ENCODE measurements around the gene NBAS. TPM values are rescaled to one million over a fixed set of nuclear protein-coding genes. Genes with fewer than 3 reads are reported as not detected.

The NBAS gene
- total and polyA plus RNA-seq, 2 of the 4 experiments (the other 2 are of a cell fraction) = 22.3 to 105 TPM

- Histone ChIP-seq H2BK20ac (ENCODE audit: low read depth, low read length) (no peak overlapping the region), H4K91ac (ENCODE audit: insufficient read depth, low read depth, low read length) (no peak overlapping the region), H3K14ac (replicated peaks; ENCODE audit: low read depth, low read length) (no peak overlapping the region), H2AK5ac (ENCODE audit: low read depth, low read length) (no peak overlapping the region), H3K18ac (ENCODE audit: low read depth, low read length) (no peak overlapping the region), H3K79me1 (ENCODE audit: low read depth in 1 of 2, low read length in 2 of 2) (no peaks in the 10 kb centered on the region; a peak in 1 of 4 replicates), H3K9me3 (ENCODE audit: control insufficient read depth, insufficient read depth, low read length) (no peaks in the 10 kb centered on the region), H2BK15ac (ENCODE audit: low read depth, low read length) (no peak overlapping the region), H3K36me3 (ENCODE audit: control insufficient read depth, insufficient read depth, low read length) (no peaks in the 10 kb centered on the region; the same call in 1 of the 2 replicates), H3K4me1 (ENCODE audit: control insufficient read depth, insufficient read depth, low read length) (no peaks in the 10 kb centered on the region), H4K8ac (ENCODE audit: low read depth in 2 of 2, low read length in 2 of 2) (no peak overlapping the region), H3K56ac (ENCODE audit: extremely low read depth, insufficient read depth, low read length) (no peak overlapping the region), H2AFZ (replicated peaks; ENCODE audit: low read length, poor library complexity) (no peak overlapping the region), H3K27ac (ENCODE audit: insufficient read depth, low read length) (no peak overlapping the region), H3K4ac (ENCODE audit: low read depth, low read length) (no peak overlapping the region), H2BK5ac (ENCODE audit: low read depth, low read length, poor library complexity, severe bottlenecking) (no peak overlapping the region), H3K9ac (ENCODE audit: low read depth, low read length) (no peak overlapping the region), H3K9me1 (ENCODE audit: insufficient read depth, low read length) (peaks cover 8% of the 10 kb centered on the region), H3K27me3 (ENCODE audit: control insufficient read depth, insufficient read depth, low read length) (no peaks in the 10 kb centered on the region), H2BK120ac (ENCODE audit: low read depth, low read length) (no peak overlapping the region), H3K4me3 (ENCODE audit: insufficient read depth, low read depth, low read length) (no peak overlapping the region), H4K5ac (ENCODE audit: low read depth, low read length) (no peak overlapping the region), H3K23ac (ENCODE audit: low read depth, low read length) (no peak overlapping the region), H4K20me1 (ENCODE audit: insufficient read depth, low read length) (no peaks in the 10 kb centered on the region), H2AK9ac (replicated peaks; ENCODE audit: low read depth, low read length, poor library complexity) (no peak overlapping the region), H3K4me2 (ENCODE audit: low read depth, low read length) (no peak overlapping the region)
- intact Hi-C loops (cut with micrococcal nuclease) (no loop called here), in situ Hi-C loops (cut with MboI; ENCODE audit: low sequenced_read_pairs) (no loop called here), dilution Hi-C loops (cut with HindIII; ENCODE audit: low sequenced_read_pairs, unreplicated experiment) (no loop called here)
- BruUV-seq (replicated peaks) = no TSS peak
- no CpG with 5 or more reads among the region's 2 CpGs for WGBS, 2 experiments (ENCODE audit: extremely low coverage in 2 of 2, insufficient read length in 1 of 2)
- TF ChIP-seq MXI1 (IDR thresholded peaks at IDR 0.05; ENCODE audit: borderline replicate concordance, low read depth, low read length) = no peak
- TF ChIP-seq MAFK (IDR thresholded peaks at IDR 0.05; ENCODE audit: low read depth, low read length) = no peak
- TF ChIP-seq, protein P1, sequence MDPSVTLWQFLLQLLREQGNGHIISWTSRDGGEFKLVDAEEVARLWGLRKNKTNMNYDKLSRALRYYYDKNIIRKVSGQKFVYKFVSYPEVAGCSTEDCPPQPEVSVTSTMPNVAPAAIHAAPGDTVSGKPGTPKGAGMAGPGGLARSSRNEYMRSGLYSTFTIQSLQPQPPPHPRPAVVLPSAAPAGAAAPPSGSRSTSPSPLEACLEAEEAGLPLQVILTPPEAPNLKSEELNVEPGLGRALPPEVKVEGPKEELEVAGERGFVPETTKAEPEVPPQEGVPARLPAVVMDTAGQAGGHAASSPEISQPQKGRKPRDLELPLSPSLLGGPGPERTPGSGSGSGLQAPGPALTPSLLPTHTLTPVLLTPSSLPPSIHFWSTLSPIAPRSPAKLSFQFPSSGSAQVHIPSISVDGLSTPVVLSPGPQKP (IDR thresholded peaks at IDR 0.05; ENCODE audit: borderline replicate concordance, low read depth, low read length) = no peak
- no peak for TF ChIP-seq RAD21 (IDR thresholded peaks at IDR 0.05; ENCODE audit: low read length)
- no peak for TF ChIP-seq FOS (IDR thresholded peaks at IDR 0.05; ENCODE audit: low read depth, low read length)
- TF ChIP-seq SMC3 (IDR thresholded peaks at IDR 0.05; ENCODE audit: low read depth, low read length) = no peak
- TF ChIP-seq MAZ (IDR thresholded peaks at IDR 0.05; ENCODE audit: borderline replicate concordance, low read depth, low read length) = no peak
- no peak for TF ChIP-seq CHD1 (IDR thresholded peaks at IDR 0.05; ENCODE audit: low read depth, low read length)
- no peak for TF ChIP-seq NFE2L2 (IDR thresholded peaks at IDR 0.05; ENCODE audit: low read depth, low read length)
- TF ChIP-seq RFX5 (IDR thresholded peaks at IDR 0.05; ENCODE audit: low read depth, low read length) = no peak
- TF ChIP-seq, protein P2, sequence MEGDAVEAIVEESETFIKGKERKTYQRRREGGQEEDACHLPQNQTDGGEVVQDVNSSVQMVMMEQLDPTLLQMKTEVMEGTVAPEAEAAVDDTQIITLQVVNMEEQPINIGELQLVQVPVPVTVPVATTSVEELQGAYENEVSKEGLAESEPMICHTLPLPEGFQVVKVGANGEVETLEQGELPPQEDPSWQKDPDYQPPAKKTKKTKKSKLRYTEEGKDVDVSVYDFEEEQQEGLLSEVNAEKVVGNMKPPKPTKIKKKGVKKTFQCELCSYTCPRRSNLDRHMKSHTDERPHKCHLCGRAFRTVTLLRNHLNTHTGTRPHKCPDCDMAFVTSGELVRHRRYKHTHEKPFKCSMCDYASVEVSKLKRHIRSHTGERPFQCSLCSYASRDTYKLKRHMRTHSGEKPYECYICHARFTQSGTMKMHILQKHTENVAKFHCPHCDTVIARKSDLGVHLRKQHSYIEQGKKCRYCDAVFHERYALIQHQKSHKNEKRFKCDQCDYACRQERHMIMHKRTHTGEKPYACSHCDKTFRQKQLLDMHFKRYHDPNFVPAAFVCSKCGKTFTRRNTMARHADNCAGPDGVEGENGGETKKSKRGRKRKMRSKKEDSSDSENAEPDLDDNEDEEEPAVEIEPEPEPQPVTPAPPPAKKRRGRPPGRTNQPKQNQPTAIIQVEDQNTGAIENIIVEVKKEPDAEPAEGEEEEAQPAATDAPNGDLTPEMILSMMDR (conservative IDR thresholded peaks at IDR 0.05; ENCODE audit: low read depth, low read length) = no peak
- TF ChIP-seq BHLHE40 (IDR thresholded peaks at IDR 0.05; ENCODE audit: low read depth, low read length) = no peak
- no peak for TF ChIP-seq CEBPB (IDR thresholded peaks at IDR 0.05; ENCODE audit: low read depth, low read length)
- TF ChIP-seq USF2 (IDR thresholded peaks at IDR 0.05; ENCODE audit: low read depth, low read length) = no peak
- TF ChIP-seq POLR2A (IDR thresholded peaks at IDR 0.05; ENCODE audit: low read depth, low read length) = no peak
- TF ChIP-seq RCOR1 (IDR thresholded peaks at IDR 0.05; ENCODE audit: insufficient replicate concordance, low read length) = no peak
- ChIA-PET CTCF (no interaction called here), POLR2A (ENCODE audit: unreplicated experiment) (no interaction called here)
- no peak for ATAC-seq (ENCODE audit: low read depth)
- no peak for DNase-seq
Observed at GRCh38 chr2:15187702-15188101, 373.4 kb downstream of the NBAS start.

Measured in IMR-90 (cell line).